HG03045 (cell line): ENCODE data around the gene ZNF444.

ENCODE experiments used
- ATAC-seq: cut with Tn5 transposase; IDR thresholded peaks from one replicate; pipeline ENCODE4 v1.9.1; 2021; ENCODE audit warnings: mild to moderate bottlenecking, moderate library complexity; ENCODE audit not compliant: unreplicated experiment

The ZNF444 gene

DNA sequence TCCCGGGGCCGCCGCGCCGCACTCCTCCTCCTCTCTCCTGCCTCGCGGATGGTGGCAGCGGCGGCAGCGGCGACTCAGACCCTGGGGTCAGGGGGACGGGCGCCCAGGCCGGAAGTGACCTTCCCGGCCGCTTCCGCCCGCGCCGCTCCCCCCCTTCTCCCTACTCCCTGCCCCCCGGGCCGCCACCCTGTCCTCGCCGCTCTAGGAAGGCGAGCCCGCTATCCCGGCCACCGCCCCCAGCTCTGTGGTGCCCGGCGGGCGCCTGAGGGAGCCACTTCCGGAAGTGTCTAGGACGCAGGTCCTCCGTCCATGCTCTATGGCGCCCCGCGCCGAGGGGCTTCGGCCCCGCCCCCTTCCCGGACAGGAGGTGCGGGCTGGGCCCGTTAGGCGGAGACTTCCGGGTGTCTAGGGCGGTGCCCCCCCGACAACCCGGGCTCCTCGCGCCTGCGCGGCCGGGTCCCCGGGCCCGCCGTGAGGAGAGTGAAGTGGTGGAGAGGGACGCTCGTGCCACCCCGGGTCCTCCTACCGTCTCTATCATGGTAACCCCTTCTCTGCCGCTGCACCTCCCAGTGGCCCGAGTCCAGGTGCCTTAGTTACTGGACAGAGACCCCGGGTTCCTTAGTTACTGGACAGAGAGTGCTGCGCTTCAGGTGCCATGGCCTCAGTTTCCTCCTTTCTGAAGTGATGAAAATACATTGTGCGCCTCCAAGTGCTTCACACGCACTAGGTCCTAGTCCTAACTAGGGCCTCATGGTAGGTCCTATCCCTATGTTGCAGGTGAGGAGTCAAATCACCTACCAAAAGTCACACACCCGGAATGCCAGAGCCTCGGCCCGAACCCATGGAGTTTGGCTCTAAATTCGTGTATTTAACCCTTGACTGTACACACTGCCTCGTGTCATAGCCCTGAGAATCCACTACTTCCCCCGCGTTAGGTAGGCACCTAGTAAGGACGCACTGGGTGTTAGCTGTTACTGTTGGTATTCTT, 19.6 kb upstream of the ZNF444 start, which contains the start of gene ZNF787:
ZNF787 (minus strand) TSS at position 116 of the 988 bp plus-strand sequence. CDS start 18,078 bp downstream, outside the sequence.
- ATAC-seq: peak; percentile 82

DNA sequence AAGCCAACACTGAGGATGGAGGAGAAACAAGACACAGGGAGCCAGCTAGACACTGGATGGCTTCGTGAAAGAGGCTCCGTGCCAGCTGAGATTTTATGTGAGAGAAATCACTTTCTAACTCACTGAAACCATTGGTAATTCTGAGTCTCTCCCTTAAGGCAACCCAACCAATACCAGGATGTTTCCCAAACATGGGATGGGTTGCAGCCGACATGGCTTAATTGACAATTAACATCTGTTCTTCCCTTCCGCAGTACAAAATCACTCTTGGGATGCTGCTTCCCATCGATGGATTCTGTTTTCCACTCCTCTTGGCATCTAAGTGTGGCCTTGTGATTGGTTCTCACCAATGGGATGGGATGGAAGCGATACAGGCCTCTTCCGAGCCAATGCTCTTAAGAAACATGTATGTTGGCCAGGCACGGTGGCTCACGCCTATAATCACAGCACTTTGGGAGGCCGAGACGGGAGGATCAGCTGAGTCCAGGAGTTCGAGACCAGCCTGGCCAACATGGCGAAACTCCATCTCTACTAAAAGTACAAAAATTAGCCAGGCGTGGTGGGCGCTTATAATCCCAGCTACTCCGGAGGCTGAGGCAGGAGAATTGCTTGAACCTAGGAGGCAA, 17.7 kb upstream of the ZNF444 start:
- no peak for ATAC-seq

DNA sequence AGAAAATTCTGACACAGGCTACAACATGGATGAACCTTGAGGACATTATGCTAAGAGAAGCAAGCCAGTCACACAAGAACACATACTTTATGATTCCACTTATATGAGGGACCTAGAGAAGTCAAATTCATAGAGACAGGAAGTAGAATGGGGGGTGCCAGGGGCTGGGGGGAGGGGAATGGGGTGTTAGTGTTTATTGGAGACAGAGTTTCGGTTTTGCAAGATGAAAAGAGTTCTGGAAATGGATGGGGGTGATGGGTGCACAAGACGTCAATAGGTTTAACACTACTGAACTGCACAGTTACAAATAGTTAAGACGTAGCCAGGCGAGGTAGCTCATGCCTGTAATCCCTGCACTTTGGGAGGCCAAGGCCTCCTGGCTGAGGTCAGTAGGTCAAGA, 16.5 kb upstream of the ZNF444 start:
- no peak for ATAC-seq

DNA sequence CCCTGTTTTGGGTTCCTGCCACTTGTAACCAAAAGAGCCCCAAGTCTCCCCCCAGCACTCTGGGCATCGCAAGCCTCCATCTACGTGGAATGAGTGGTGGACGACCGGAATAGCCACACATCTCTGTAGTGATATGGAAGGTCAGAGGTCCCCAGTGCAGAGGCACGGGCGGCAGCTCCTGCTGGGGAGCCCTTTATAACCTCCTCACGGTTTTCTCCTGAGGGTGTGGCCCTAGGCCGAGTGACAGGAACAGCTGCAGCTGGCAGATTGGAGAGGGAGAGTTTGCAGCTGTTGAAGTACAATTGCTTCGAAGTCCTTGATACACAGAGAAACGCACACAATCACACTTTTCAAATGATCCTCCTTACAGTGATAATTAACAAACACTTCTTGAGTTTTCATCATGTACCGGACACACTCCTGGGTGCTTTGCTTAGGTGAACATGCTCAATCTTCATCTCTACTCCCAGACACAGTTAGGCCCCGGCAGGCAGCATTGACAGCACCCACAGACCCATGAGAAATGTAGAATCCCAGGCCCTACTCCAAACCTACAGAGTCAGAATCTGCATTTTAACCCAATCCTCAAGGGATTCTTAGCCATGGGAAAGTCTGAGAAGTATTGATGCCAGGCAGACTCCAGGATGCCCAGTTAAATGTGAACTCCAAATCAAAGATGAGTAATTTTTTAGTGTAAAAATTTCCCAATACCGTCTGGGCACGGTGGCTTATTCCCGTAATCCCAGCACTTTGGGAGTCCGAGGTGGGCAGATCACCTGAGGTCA, 15.1 kb upstream of the ZNF444 start:
- ATAC-seq: no peak

DNA sequence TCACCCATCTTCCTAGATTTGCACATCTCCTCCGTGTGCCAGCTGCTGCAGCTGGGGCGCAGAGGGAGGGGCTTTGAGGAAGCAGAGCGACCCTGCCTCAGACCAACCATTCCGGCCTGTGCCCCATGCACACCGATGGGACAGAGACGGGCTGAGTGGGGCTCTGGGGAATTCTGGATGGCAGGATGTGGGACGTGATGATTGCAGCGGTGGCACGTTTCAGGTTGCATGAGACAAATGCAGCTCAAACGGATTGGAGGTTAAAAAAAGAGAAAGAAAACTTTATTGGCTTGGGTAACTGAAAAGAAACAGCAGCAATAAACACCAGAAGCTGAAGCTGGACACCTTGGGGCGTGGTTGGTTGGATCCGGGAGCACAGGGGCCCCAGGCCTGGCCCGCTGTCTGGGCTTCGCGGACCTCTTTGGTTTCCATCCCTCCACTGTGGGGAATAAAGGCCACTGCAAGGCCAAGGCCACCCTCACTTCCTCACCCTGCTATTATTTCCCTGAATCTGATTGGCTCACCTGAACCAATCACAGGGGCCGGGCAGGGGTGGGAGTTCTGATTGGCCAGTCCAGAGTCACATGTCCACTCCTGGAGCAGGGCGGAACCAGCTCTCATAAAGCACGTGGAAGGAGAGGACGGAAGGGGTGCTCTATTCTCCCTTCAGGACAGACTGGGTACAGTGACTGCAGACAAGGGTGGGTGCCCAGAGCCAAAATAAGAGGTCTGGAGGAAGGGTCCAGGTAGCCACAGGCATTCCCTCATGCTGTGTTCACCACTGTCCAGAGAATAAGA, 13.9 kb upstream of the ZNF444 start:
- no peak for ATAC-seq

DNA sequence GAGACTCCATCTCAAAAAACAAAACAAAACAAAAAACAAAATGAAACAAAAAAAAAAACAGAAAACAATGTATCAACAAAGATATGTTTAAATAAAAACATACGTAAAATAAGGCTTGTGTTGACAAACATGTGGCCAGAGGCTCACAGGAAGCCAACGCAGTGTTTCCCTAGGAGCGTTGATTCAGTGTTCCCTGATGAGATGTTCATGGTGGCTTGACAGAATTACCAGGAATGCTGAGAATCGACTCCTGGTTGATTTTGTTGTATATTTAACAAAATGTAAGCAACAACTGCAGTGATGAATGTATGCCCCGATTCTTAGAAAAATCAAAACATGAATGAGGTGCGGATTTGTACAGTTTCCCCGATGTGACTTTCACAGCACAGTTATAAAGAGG, 11.1 kb upstream of the ZNF444 start:
- ATAC-seq: no peak

DNA sequence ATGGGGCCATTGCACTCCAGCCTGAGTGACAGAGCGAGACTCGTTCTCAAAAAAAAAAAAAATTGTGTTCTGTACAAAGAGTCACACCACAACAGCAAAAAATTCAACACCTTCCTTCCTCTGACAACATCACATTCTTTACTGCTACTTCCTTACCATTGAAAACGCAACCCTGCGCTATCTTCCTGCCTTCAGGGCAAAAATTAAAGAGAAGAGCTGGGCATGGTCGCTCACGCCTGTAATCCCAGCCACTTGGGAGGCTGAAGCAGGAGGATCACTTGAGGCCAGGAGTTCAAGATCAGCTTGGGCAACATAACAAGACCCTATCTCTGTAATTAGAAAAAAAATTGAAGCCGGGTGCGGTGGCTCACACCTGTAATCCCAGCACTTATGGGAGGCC, 9.4 kb upstream of the ZNF444 start:
- ATAC-seq: no peak

DNA sequence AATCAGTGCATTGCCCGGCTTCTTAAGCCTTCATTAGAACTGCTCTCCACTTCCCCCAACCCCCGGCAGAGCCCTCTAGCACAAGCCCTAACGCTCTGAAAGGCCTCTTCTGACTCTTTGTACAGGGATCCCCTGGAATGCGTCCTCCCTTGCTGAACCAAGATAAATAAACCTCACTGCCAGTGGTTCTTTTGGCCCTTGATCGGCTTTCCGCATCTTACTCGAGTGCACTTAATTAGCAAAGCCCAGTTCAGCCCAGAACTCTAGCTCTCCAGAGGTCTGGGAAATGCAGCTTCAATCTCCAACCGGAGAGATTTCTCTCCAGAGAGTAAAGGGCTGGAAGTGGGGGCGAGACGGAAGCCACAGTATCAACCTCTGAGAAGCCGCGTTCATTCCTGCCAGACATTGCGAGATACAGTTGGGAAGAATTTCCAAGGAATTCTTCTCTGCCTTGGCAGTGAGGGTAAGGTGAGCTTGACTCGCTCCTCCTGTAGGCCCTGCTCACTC, 8.7 kb upstream of the ZNF444 start:
- ATAC-seq: no peak

DNA sequence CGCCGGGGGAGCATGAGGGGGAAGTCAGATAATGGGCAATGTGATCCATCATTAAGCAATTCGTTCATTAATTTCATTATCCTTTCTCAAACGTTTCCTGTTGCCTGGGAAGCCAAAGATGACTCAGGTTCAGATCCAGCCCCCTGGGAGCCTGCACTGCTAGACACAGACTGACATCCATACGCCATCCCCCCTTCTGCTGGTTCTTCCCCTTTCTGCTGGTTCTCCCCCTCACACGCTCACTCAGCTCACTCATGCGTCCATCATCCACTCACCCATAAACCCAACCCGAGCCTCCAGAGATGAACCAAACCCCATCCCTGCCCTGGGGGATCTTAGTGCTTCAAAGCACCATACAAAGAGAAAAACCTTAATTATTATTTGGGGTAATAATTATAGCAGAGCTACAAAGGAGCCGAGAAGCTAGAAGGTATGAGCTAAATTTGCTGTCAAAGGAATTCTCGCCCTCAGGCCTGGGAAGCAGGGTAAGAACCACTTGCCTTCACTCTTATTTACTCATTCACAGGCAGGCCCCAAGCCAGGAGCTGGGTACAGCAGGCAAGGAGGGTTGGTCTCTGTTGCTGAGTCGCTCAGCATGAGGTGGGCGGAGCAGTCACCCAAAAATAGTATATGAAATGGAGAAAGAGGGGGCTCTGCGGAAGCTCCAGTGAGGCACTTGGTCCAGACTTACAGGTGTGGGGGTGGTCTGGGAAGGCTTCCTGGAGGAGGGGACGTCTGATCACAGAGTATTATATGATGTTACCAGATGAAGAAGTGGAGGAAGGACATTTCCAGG, 7.0 kb upstream of the ZNF444 start:
- no peak for ATAC-seq

DNA sequence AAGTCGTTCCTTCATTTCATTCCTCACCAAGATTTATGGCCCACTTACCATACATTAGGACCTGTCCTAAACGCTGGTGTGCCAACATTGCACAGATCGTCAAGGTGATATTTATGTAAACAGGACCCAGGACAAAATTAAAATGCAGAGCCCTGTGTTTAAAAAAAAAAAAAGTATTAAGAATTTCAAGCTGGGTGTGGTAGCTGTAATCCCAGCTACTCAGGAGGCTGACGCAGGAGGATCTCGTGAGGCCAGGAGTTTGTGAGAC, 6.5 kb upstream of the ZNF444 start:
- ATAC-seq: no peak

DNA sequence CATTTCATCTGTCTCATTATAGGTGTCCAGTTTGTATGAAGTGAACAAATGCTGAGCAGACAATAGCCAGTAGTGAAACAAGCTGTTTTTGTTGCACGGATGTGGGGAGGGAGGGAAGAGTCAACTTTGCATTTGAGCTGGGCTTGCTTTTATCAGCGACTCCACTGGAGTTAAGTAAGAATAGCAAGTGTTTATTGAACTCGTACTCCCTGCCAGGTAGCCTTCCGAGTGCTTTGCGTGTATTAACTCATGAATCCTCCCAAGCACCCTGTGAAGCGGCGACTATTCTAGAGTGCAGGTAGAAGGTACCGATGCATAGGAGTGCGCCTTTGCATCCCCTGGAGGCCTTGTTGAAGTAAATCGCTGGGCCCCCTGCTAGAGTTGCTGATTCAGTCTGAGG, 4.7 kb upstream of the ZNF444 start:
- ATAC-seq: no peak

DNA sequence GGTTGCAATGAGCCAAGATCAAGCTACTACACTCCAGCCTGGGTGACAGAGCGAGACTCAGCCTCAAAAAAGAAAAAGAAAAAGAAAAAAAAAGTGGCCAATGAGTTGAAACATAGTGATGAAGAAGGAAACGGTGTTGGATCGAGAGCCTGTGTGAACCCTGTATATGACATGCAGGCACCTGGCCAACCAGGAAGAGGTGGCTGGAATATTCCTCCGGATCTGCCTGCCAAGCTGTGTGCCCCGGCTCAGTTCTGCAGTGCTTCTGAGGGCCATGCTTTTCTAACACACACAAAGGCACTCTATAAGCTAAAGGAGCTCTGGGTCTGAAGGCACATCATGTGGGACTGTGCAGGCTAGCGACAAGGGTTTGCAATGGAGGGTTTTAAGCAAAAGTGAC, 3.7 kb upstream of the ZNF444 start:
- ATAC-seq: no peak

DNA sequence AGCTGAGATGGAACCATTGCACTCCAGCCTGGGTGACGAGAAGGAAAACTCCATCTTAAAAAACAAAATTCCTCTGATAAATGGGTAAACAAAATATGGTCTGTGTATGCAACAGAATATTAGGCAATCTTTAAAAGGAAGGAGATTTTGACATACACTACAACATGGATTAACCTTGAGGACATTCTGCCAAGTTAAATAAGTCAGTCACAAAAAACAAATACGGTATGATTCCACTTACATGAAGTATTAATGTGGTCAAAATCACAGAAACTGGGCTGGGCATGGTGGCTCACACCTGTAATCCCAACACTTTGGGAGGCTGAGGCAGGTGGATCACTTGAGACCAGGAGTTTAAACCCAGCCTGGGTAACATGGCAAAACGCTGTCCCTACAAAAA, 3.0 kb upstream of the ZNF444 start:
- ATAC-seq: no peak

DNA sequence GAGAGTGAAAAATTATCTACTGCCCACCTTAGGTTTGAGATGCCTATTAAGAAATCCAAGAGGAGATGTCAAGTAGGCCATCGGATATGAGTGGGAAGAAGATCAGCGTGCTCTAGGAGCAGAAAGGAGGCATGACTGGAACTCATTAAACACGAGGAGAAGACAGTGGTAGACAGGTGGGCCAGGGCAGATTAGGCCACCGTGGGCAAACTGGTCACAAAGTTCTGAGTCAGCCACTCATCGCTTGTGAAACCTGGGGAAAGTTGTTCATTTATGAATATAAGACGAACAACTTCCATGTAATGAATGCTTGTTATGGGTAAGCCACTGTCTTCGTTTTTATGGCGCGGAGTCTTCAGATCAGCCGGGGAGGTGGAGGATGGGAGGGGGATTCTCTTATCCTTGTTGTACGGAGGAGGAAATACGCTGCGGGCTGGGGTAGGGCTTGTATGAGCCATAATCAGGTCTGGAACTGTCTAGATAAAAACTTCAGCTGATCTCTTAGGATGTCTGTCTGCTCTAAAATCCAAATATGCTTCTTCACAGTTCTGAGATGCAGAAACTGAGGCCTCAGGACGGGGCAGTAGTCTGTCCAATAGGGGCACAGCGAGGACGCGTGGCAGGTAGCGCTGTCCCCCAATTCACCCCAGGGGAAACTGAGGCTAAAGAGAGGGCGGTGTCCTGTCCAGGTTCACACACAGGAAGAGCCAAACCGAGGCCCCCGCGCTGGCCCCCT, 1.1 kb upstream of the ZNF444 start:
- no peak for ATAC-seq

DNA sequence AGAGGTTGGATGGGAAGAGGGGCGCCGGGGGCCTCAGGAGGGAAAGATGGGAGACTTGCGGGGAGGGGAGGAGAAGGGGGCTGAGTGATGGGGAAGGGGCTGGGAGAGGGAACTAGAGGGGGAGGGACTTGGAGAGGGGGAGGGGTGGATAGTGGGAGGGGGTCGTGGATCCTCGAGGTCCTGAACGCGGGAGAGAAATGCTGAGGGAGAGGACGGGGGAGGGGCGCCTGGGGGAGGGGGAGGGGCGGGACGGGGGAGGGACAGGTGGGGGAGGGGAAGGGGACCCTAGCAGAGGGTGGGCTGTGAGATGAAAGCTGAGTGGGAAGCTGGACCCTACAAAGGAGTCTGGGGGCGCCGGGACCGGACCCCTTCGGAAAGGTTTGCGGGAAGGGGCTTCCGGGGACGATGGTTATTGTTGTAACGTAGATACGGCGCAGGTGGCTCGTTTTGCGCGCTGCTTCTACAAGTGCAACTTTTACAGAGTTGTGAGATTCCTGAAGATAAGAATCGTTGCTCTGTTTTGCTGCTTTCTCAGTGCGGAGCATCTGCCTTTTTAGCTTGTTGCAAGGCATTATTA, 418 bp downstream of the ZNF444 start:
- ATAC-seq: no peak

DNA sequence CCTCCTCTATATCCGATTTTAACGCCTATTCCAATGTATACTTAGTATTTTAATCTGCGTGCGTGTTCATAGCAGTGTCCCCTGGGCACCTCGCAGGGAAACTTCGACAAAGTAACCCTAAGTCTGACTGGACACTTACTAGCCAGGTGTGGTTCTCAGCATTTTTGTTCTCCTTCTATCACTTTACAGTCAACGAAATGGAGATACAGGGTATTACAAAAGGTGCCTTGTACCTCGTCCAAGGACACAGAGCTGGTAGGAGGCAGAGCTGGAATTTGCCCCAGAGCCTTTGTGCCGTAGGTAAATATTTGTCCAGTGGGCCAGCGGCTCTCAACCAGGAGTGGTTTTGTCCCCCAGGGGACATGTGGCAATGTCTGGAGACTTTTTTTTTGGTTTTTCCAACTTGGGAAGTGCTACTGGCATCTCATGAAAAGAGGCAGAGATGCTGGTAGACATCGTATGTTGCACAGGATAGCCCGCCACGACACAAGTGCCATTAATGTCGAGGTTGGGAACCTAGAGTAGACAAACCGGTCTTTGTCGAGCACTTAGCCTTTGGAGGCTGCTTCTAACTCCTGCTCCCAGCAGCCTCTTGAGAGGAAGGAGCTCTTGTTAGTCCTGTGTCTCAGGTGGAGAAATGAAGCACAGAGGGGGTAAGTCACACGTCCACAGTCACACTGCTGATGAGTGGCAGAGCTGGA, 1.1 kb downstream of the ZNF444 start:
- ATAC-seq: no peak

DNA sequence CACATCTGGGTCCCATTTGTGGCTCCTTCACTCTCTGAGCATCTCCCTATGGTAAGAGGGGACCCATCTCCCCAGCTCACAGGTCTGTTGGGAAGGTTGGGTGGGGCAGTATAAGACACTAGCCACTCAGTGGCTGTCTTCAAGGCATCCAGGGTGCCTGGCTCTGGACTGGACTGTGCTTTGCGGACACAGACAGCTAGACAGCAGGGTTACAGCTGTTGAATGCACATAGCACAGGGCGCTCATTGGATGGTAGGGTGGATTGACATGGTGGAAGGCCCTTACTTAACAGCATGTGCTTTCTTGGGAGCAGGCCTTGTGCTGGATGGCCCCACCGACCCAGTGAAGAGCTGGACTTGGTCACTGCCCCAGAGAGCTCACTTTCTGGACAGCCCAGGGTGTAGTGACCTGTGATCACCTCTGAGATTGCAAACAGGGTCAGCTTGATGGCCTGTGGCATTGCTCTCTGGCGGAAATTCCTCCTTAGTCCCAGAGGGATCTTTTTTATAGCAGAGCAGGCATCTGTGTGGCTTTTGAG, 1.9 kb downstream of the ZNF444 start:
- ATAC-seq: no peak

DNA sequence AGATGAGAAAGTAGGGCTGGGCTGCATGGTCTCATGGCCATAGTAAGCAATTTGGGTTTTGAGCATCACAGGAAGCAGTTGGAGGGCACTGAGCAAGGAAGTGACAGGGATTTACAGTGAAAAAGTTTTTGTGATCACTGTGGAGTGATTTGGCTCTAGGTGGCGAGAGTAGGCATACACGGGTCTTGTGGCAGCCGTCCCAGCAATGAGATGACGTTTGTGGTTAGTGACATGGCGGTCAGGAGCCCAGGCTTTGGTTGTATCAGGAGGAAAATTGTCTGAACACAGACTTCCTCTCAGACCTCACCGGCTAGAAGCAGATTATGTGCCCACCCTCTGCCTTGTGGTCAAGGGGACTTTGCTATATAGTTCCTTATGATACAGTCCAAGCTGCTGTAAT, 3.3 kb downstream of the ZNF444 start:
- ATAC-seq: no peak
